Stomach (tissue), 4 donors: ENCODE measurements around the gene CC2D2B.

Experiments used
- CTCF ChIP-seq, 7 experiments: fragments of 450-650 bp in 4 of 7; fragments of 200-600 bp in 3 of 7; sonication (generic) in 3 of 7; IDR thresholded peaks; one replicate each; pipeline ENCODE4 v1.5.1; 2016 to 2019; ENCODE audit warnings: antibody characterized with exemption in 7 of 7, control low read depth in 2 of 7, mild to moderate bottlenecking in 1 of 7
- EP300 ChIP-seq: sonication (generic); formaldehyde crosslinking; IDR thresholded peaks from one replicate; pipeline ENCODE4 v1.6.1; 2017; ENCODE audit warnings: antibody characterized with exemption

- TF ChIP-seq CTCF (IDR thresholded peaks at IDR 0.05) (no peak), EP300 (no peak)
Observed at GRCh38 chr10:96075977-96076376, 168.2 kb downstream of the CC2D2B start.
